SK-N-MC (cell line): ENCODE results near the gene UNC5CL.

Experiments used
- EZH2 ChIP-seq: fragments of 200-600 bp; sonication (generic); IDR thresholded peaks from one replicate; pipeline ENCODE4 v1.6.1; 2017; ENCODE audit warnings: antibody characterized with exemption
- POLR2AphosphoS5 ChIP-seq: IDR thresholded peaks from 2 replicates; pipeline ENCODE4 v1.6.1; 2012; ENCODE audit warnings: mild to moderate bottlenecking, low read depth, low read length, borderline replicate concordance

DNA sequence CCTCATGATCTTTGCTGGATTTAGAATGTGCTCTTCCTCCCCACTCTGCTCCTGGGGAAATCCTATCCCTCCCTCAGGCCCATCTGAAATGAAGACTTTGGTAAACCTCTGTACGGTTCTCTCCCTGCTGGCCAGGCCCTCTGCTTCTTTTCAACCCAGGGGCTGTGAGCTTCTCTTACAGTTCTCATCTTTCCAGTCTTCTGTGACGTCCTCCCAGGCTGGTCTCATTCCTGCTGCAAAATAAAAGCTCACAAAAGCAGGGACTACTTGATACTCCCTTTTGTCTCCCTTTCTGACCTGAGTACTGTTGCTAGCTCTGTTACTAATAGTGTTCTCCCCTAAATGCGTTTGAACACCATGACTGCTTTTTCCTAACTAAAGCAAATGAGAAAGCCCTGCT, 46.3 kb downstream of the UNC5CL start:
- no peak for TF ChIP-seq POLR2AphosphoS5
- TF ChIP-seq EZH2 = no peak
